ENCODE results near the gene AUTS2.

Gene AUTS2

DNA sequence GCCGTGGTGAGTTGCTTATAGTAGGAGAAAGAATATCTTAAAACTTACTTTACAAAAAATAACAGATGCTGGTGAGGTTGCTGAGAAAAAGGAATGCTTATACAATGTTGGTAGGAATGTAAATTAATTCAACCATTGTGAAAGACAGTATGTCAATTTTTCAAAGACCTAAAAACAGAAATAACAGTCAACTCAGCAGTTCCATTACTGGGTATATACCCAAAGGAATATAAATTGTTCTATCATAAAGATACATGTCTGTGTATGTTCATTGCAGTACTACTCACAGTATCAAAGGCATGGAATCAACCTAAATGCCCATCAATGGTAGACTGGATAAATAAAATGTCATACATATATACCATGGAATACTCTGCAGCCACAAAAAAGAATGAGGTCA, 420.4 kb downstream of the AUTS2 start:
- Histone ChIP-seq H3K36me3 (no peaks in the 10 kb centered on the region), H3K27ac (no peak overlapping the region), H3K4me3 (ENCODE audit: low read depth, low read length) (no peak overlapping the region), H3K9me3 (ENCODE audit: severe bottlenecking) (peaks cover 2% of the 10 kb centered on the region), H3K27me3 (ENCODE audit: insufficient read depth, low read depth, severe bottlenecking) (no peaks in the 10 kb centered on the region)
- no peak for DNase-seq
- TF ChIP-seq, protein P1, sequence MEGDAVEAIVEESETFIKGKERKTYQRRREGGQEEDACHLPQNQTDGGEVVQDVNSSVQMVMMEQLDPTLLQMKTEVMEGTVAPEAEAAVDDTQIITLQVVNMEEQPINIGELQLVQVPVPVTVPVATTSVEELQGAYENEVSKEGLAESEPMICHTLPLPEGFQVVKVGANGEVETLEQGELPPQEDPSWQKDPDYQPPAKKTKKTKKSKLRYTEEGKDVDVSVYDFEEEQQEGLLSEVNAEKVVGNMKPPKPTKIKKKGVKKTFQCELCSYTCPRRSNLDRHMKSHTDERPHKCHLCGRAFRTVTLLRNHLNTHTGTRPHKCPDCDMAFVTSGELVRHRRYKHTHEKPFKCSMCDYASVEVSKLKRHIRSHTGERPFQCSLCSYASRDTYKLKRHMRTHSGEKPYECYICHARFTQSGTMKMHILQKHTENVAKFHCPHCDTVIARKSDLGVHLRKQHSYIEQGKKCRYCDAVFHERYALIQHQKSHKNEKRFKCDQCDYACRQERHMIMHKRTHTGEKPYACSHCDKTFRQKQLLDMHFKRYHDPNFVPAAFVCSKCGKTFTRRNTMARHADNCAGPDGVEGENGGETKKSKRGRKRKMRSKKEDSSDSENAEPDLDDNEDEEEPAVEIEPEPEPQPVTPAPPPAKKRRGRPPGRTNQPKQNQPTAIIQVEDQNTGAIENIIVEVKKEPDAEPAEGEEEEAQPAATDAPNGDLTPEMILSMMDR (IDR thresholded peaks at IDR 0.05; ENCODE audit: low read depth, low read length): no peak

DNA sequence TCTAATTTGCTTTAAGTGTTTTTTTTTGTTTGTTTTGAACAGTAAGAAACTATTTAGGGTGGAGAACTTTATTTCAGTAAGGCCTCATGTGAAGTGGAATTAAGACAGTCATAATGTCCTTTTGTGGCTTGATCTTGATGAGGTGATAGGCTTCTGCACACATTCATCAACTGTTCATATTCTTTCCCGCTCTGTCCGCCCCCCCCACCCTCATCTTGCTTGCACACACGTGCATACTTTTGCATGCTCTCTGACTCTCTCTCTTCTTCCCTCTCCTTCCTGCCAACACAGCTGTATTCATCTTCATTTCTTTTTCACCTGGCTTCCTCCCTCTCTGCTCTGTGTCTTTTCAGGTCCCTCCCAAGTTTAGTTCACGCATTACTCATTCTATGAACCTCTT, 429.6 kb downstream of the AUTS2 start:
- Histone ChIP-seq H3K4me3 (ENCODE audit: low read depth, low read length) (no peak overlapping the region), H3K9me3 (ENCODE audit: severe bottlenecking) (no peaks in the 10 kb centered on the region), H3K27me3 (ENCODE audit: insufficient read depth, low read depth, severe bottlenecking) (no peaks in the 10 kb centered on the region), H3K27ac (no peak overlapping the region), H3K36me3 (no peaks in the 10 kb centered on the region)
- no peak for DNase-seq
- TF ChIP-seq, protein P1 (IDR thresholded peaks at IDR 0.05; ENCODE audit: low read depth, low read length): no peak

DNA sequence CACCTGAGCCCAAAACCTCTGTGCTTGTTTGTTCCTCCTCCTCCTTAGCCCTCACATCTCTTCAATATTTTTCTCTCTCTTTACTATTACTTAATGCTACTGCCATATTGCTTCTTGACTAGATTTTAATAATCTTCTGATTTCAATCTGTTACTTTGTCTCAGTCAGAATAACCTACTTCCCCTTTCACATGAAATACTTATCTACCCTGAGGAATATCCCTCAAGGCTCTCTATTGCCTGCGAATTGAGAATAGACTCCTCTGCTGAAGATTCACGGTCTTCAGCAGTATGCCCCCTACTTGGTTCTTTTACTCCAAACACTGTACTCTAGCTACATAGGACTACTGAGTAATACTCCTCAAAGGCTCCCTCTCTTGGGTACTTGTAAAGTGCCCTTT, 430.3 kb downstream of the AUTS2 start:
- TF ChIP-seq, protein P1 (IDR thresholded peaks at IDR 0.05; ENCODE audit: low read depth, low read length): no peak
- Histone ChIP-seq H3K27me3 (ENCODE audit: insufficient read depth, low read depth, severe bottlenecking) (no peaks in the 10 kb centered on the region), H3K9me3 (ENCODE audit: severe bottlenecking) (no peaks in the 10 kb centered on the region), H3K27ac (no peak overlapping the region), H3K4me3 (ENCODE audit: low read depth, low read length) (no peak overlapping the region), H3K36me3 (no peaks in the 10 kb centered on the region)
- no peak for DNase-seq

DNA sequence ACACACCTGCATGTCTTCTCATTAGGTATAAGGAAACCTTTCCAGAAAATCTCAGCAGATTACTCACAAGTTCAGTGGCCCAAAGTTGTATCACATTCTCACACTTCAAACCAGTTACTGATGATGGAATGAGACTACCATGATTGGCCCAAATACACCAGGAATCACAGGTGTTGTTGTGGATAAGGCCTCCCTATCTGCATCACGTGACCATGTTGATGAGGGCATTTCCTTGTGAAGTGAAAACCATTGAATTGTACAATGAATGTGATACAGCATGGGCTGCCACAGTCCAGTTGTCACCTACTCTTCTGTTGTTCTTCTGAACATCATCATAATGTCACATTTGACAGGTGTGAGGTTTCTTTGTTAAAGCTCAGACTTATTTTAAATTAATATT, 431.7 kb downstream of the AUTS2 start:
- no peak overlapping the region for H3K27ac ChIP-seq
- no peak for DNase-seq
- H3K9me3 ChIP-seq (ENCODE audit: severe bottlenecking): no peaks in the 10 kb centered on the region
- no peaks in the 10 kb centered on the region for H3K27me3 ChIP-seq (ENCODE audit: insufficient read depth, low read depth, severe bottlenecking)
- H3K36me3 ChIP-seq: no peaks in the 10 kb centered on the region
- TF ChIP-seq, protein P1 (IDR thresholded peaks at IDR 0.05; ENCODE audit: low read depth, low read length): no peak
- H3K4me3 ChIP-seq (ENCODE audit: low read depth, low read length): no peak overlapping the region

DNA sequence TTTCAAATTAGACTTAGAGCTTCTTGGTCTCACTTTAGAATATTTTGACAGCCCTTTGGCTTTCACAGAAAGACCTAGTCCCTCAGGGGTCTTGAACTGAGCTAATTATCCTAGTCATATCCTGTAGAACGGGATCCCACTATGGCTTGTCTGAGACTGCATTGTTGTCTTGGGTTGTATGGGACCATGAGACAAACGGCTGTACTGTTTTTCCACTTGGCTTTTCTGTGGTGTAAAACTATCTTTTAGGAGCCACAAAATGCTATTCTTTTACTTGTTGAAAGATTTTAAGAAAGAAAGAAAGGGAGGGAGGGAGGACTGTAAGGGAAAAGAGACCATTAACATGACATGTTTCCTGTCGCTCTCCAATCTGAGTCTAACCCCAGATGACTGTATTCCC, 432.5 kb downstream of the AUTS2 start:
- DNase-seq: no peak

DNA sequence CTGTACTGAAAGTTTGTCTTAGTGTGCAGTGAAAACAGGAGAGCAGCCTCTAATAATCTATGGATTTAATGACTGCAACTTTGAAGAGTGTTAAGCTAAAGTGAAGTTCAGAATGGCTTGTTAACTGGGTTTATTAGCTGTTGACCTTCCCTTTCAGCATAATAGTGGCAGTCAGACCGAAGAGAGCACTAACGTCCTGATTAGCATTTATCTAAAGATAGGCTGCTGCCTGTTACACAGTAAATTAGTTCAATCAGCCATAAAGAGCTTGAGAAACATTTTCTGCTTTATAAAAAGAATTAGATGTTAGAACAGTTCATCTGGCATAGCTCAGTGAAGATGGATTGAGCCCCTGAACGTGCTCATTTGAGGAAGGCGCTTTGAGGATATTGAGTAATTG, 433.0 kb downstream of the AUTS2 start:
- H3K36me3 ChIP-seq: no peaks in the 10 kb centered on the region
- no peaks in the 10 kb centered on the region for H3K9me3 ChIP-seq (ENCODE audit: severe bottlenecking)
- no peaks in the 10 kb centered on the region for H3K27me3 ChIP-seq (ENCODE audit: insufficient read depth, low read depth, severe bottlenecking)
- no peak for DNase-seq
- TF ChIP-seq, protein P1 (IDR thresholded peaks at IDR 0.05; ENCODE audit: low read depth, low read length): no peak
- H3K27ac ChIP-seq: no peak overlapping the region
- no peak overlapping the region for H3K4me3 ChIP-seq (ENCODE audit: low read depth, low read length)

More for the DNA sequence above, 432.5 kb downstream of the AUTS2 start:
- TF ChIP-seq, protein P1 (IDR thresholded peaks at IDR 0.05; ENCODE audit: low read depth, low read length): no peak
- Histone ChIP-seq H3K27ac (no peak overlapping the region), H3K27me3 (ENCODE audit: insufficient read depth, low read depth, severe bottlenecking) (no peaks in the 10 kb centered on the region), H3K4me3 (ENCODE audit: low read depth, low read length) (no peak overlapping the region), H3K9me3 (ENCODE audit: severe bottlenecking) (no peaks in the 10 kb centered on the region), H3K36me3 (no peaks in the 10 kb centered on the region)
